GM18861 (cell line): ENCODE results near the gene PRRC1.

Source experiments
- ATAC-seq: cut with Tn5 transposase; IDR thresholded peaks from one replicate; pipeline ENCODE4 v1.9.1; 2021; ENCODE audit not compliant: unreplicated experiment

PRRC1 gene

DNA sequence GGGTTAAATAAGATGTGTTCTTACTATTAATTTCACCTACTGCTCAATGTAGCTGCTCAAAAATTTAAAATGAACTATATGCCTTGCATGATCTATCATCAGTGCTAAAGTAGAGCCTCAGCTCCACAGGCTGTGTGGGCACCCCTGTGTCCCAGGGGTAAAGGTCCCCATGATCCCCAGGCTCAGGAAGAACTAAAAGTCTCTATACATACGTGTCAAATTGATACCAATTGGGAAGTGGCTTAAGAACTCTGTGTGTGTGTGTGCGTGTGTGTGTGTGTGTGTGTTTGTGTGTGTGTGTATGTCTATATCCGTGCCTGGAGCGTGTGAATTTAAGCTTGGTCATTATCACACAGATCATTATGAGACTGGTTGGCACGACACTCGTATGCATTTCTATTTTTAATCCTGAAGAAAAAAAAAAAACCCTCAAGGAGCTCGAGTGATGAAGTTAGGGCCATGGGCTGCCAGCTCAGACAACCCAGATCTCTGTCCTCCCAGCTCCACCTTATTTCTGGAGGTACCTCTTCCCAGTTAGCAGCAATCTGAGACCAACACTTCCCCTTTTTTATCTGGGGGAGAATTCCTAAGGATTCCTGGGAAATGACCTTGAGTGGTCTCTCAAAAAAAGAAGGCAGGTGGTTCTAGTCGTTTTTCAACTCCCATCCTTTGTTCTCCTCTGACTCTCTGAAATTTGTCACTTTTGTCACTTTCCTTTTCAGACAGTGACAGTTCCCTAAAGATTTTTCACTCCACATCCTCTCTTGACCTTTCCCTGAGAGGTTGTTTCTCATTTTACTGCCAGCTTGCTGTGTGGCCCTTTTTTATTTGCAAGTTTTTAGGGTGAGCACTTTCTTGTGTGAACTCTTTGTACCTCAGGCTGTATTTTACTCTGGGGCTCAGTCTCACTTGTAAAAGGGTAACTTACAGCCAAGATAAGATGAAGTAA, 85.7 kb downstream of the PRRC1 start:
- ATAC-seq = no peak
